NCI-H187 treated with DMSO at 0.1 percent for 48 hours (cell line): Measurements from ENCODE around the gene SLC15A4.
"Not testable (repeated sequence)": the region's sequence is repeated elsewhere in the genome, so short reads cannot be mapped to it uniquely, and the experiment has no call there.

Experiments
- DNase-seq: peaks from one replicate; lab custom pipeline; 2025; lab: John Stamatoyannopoulos, UW

Gene SLC15A4

DNA sequence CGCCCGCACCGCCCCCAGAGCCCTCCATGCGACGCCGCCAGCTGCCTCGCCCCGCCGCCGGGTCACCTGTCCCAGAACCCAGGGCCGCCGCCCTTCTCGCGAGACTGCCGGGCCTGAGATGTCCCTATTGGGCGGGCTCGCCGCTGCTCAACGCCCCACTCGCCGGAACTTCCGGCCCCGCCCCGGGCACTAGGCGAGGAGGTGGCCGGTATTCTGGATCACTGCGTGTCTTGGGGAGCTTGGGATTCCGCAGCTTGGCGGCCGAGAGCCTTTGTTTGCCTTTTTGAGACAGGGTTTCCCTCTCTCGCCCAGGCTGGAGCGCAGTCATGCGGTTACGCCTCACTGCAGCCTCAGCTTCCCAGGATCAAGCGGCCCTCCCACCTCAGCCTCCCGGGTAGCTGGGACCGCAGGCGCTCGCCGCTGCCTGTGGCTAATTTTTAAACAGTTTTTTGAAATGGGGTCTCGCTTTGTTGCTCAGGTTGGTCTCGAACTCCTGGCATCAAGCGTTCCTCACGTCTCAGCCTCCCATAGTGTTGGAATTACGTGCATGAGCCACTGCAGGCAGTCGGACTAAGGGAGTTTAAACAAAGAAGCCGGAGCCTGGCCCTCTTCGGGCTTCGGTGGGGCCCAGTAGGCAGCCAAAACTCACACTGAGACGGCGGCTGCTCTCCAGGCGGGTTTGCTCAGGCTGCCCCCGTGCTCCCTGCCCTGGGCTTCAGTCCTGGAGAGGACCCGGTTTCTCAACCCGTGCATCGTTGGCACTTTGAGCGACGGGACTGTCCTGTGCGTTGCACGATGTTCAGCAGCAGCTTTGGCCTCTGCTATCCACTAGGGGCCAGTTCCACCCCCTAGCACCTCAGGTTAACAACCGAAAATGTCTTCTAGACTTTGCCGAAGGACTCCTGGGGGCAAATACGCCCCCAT is at the start of gene SLC15A4:
TSS of gene SLC15A4 (minus strand) at position 43 of the 924 bp plus-strand sequence. CDS start at position 28, 15 bp downstream.
- DNase-seq, result peak; percentile 69

DNA sequence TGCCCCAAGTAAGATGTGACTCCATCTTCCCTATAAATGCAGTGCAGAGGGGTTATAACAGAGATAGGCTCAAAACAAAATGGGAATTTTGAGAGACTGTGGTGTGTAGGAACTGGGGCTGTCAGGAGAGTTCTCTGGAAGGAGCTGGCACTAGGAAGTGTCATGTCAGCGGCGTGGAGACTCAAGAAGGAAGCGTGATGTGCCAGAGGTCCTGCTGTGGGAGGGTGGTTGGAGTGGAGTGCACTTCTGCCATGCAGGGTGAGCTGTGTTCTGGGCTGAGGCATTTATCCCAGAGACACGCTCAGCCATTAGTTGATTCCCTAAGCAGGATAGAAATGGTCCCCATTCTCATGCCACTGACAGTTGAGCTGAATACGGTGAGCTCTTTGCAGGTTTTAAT is 48.5 kb upstream of the SLC15A4 start:
- DNase-seq, result no peak

DNA sequence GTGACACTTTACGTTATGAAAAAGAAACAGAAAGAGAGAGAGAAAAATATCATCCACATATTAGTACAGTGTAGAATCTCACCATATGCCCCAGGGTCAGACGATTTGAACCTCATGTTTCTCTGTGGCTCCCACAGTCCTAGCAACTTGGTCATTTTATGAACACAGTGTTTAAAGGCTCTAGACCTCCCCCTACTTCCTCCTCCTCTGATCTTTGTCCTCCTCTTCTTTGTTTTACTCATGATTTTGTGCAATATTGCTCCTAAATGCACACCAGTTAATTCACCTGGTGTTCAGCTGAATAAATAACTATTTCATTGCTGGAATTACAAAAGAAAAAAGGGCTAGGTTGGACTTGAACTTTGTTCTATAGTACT is 47.7 kb upstream of the SLC15A4 start:
- no peak for DNase-seq

DNA sequence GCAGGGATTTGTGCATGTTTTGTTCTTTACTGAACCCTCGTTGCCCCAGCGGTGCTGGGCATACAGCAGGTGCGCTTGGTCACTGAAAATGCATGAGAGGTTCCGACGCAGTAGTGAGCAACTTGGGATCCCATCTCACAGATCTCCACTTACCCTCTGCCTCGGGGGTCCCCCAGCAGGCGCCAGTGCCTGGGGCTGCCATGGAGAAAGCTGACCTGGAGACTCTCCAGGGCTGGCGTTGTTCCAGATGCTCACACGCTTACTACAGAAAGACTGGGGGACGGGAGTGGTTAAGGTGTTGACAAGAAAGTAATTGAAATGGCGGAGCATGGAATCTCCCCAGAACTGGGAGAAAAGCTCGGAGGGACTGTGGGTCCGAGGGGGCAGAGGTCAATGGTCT is 43.7 kb upstream of the SLC15A4 start:
- no peak for DNase-seq

DNA sequence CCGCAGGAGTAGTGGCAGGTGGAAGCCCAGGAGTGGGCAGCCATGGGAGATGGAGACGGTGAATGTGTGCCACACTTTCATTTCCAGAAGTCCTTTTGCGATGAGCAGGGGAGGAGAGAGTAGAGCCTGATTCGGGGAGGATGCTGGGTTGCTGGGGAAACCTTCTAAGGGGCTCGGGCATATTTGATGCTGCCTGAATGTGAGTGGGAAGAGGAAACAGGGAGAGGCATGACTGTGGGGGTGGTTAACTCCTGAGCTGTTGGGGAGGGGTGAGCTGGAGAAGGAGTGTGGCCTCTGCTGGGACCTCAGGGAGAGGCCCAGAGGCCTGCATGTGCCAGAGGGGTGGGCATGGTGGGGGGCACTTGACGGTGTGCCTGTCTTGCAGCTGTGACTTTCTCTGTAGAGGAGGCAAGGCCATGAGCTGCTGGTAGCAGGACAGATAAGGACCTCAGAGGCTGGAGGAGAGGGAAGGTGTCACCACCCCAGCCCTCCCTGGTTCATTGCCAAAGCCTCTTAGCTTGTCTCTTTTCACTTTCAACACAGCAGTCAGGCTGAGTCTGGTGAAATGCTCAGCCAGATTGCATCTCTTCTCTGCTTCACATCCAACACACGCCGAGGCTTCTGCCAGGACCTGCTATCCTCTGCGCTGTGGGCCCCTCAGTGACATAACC is 40.9 kb upstream of the SLC15A4 start:
- DNase-seq, result no peak

DNA sequence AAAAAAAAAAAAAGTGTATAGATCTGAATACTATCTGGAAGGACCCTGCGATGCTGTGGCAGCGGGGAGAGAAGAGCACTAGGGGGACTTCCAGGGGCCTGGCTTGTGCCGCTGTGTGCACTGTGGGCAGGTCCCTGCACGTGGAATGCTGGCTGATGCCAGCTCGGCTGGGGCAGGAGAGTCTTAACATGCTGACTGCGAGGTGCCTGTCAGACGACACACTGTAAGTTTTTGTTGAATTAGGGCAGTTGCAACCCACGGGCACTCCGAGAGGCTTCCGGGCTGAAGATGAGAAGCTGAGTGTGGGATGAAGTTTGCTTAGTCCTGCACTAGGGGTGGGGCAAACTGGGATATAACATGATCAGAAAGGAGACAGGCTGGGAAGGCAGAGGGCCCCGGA is 40.2 kb upstream of the SLC15A4 start:
- no peak for DNase-seq

DNA sequence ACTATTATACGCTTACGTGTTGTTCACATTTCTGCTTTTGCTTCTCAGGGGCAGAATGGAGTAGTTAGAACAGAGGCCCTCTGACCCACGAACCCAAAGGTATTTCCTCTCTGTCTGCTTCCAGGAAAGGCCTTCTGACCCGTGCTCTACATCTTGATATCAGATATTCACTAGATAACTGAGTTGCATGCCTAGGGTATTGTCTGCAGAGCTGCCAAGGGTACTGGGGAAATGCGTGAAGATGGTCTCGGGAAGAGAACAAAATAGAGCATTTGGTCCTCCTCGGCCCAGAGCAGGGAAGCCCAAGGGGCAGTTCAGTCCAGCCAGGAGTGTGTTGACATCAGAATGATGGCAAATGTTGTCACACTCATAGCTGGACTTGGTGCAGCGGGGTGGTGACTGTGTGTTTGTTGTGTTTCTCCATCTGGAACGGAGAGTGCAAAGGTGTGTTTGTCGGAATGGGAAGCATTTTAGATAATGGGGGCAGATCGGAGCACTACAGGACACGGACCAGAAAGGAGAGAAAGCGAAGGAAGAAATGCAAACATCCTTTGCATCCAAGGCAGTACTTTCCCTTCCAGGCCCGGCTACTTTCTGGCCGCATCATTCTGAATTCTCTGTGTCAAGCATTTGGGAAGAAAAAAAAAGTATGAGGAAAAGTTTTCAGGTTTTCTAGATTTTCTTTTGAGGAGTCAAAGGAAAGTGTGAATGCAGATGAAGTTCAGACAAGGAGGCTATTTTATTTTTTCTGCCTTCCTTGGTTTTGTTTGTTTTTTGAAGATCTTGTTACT is 37.7 kb upstream of the SLC15A4 start:
- DNase-seq, result no peak

DNA sequence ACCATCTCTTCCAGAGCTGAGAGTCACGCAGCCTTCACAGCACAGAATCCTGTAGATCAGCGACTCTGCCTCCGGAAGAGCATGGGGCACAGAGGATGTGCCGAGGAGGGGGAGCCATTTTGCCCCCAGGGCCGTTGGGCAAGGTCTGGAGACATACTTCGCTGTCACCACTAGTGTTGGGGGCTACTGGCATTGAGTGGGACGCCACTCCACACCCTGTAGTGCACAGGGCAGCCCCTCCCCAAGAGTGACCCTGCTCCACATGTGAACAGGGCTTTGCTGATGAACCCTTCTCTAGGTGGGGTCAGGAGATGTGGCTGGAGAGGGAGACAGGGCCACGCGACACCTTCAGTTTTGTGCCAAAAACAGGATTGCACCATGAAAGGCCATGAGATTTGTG is 35.6 kb upstream of the SLC15A4 start:
- DNase-seq, result no peak

DNA sequence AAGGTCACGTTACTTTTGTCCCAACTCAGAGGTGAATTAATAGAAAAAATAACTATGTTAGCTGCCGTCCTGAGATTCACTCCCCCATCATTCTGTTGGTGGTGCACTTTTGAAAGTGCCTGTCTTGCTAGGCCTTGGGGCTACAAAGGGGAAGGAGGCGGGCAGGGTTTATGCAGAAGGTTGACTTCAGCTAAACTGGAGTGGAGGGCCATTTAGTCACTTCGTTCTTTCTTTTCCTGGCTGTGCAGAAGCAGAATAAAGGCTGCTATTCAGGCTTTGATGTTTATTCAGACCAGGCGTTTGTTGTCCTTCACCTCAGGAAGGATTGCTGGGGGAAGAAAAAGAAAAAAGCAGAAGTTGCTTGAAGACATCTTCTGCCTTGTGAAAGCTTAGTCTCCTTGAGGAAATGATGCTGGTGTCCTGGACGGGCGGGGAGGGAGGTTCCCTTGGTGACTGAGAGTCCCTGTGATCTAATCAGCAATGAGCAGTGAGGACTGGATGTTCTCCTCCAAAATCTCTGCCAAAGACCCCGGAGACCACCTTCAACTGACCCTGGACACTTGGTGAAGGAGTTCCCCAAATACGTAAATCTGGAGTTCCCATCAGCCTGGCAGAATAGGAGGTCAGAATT is 33.5 kb upstream of the SLC15A4 start:
- no peak for DNase-seq

DNA sequence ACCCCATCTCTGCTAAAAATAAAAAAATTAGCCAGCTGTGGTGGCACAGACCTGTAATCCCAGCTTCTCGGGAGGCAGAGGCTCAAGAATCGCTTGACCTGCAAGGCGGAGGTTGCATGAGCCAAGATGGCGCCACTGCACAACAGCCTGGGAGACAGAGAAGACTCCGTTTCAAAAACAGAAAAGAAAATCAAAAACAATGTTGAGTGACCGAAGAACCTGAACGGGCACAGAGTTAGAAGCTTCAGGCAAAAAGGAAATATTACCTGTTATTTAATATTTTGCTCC is 33.0 kb upstream of the SLC15A4 start:
- no peak for DNase-seq

DNA sequence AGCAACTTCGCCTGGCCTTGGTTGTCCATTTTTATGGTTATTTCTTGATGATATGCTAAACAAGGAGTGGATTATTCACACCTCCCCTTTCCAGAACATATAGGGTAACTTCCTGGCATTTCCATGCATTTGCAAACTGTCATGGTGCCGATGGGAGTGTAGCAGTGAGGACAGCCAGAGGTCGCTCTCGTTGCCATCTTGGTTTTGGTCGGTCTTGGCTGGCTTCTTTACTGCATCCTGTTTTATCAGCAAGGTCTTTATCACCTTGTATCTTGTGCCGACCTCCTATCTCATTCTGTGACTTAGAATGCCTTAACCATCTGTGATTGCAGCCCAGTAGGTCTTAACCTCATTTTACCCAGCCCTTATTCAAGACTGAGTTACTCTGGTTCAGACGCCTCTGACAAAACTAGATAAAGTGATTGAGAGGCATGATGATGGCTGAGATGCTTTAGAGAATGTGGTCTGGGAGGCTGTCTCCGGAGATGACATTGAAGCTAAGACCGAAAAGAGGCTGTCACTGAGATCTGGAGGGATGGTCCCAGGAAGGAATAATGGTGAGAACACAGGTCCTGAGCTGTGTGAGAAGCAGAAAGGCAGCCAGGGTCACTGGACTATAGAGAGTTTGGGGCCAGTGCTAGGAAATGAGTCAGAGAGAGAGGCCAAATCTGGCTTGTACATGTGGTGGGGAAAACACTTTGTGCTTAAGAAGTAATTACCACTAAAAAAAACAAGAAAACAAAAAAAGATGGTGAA is 32.5 kb upstream of the SLC15A4 start:
- no peak for DNase-seq

DNA sequence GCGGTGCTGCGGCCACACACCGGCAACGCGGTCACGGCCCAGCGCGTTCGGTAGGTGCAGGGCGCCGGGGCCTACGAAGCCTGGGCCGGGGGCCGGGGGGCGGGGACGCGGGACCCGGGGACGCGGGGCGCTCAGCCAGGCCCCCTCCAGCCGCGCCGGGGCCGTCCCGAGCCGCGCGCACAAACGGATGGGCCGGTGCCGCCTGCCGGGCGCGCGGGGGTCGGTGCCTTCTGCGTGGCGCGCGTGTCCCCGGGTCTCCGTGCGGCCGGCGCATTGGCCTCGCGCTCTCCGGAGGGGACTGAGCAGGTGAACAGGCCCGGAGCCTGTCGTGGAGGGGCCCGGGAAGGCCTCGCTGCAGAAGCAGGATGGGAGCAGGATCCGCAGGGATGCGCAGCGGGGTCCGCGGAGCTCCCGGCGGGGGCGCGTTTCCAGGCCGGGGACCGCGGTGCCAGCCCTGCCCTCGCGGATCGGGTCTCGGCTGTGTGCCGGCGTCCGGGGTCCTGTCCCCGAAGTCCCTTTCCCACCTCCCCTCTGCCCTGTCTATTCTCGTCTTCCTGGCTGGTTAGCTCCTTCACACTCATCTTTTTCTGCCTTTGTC is 29.9 kb upstream of the SLC15A4 start:
- no peak for DNase-seq

DNA sequence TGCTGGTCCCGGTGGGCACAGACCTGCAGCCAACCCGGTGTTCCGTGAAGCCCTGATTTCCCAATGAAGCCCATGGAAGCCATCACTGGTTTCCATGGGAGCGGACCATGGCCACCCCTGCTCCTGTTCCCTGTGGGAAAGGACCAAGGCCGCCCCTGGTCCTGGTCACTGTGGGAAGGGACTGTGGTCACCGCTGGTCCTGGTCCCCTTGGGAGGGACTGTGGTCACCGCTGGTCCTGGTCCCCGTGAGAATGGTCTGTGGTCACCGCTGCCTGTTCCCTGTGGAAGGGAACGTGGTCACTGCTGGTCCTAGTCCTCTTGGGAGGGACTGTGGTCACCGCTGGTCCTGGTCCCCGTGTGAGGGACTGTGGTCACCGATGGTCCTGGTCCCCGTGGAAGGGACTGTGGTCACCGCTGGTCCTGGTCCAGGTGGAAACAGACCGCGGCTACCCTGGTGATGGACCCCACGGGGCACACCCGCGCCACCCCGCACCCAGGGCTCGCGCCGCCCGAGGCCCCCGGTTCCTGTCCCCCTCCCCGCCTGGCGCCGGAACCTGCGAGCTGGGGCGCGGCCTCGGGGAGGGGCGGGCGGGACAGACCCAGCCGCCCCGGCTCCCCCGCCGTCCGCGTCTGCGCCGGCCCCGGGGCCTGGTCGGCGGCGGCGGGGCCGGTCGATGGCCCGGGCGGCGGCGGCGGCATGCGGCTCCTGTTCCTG is 29.3 kb upstream of the SLC15A4 start, which contains the start of gene GLT1D1:
TSS of gene GLT1D1 (plus strand) at position 594 of the 715 bp plus-strand sequence. CDS start at position 698, 104 bp downstream.
- no peak for DNase-seq

DNA sequence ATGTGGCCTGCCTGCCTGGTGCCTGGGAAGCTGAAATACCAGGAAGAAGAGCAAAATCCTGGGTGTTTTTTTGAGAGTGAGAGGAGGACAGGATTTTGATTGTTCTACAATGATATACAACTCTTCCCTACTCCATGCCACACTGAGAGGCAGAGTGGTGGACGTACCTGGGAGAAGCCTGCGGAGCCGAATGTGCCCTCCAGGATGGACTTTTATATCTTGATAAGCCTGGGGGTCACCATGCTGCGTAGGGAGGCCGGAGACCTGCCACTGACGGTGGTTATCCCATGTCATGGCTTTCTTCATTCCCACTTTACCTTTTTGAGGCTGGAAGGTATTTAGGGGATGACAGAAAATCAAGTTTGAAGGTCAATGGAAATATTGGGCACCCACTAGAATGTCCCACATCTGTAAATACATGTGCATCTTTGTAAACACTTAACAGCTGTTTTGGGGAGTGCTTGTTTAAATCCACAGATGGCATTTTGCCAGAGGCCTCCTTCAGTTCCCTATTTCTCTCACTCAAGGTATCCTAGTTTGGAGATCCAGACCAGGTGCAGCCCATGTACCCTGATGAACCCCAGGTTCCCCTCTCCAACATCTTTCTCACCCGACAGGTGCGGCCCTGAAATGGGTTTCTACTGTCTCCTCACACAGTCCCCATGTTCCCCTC is 28.4 kb upstream of the SLC15A4 start:
- DNase-seq, result no peak

DNA sequence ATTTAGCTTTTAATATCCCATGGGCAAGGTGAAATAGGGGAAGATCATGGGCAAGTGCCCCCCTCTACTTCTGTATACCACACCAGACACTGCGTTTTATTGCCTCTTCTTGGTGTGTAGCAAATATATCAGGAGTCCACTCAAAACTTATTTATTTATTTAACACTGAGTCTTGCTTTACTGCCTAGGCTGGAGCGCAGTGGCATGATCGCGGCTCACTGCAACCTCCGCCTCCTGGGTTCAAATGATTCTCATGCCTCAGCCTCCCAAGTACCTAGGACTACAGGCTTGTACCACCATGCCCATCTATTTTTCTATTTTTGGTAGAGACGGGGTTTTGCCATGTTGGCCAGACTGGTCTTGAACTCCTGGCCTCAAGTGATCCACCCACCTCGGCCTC is 27.7 kb upstream of the SLC15A4 start:
- not testable (repeated sequence) for DNase-seq

DNA sequence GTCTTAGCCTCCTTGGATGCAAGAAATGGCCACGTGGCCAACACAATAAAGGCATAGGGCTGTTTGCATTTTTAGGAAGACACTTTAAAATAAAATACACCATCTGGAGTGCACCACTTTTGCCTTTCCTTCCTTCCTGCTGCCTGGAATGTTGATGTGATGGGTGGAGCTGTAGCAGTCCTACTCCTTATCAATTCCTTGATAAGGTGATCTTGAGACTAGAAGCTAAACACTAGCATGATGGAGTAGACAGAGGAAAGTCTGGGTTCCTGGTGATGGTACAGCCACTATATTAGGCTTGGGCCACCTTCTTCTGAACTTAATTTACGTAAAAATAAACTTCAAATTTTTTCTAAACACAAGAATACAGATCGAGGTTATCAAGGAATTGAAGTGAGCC is 26.6 kb upstream of the SLC15A4 start:
- DNase-seq, result no peak

DNA sequence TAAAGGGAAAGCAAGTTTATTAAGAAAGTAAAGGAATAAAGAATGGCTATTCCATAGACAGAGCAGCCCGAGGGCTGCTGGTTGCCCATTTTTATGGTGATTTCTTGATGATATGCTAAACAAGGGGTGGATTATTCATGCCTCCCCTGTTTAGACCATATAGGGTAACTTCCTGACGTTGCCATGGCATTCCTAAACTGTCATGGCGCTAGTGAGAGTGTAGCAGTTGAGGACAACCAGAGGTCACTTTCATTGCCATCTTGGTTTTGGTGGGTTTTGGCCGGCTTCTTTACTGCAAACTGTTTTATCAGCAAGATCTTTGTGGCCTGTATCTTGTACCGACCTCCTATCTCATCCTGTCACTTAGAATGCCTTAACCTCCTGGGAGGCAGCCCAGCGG is 26.0 kb upstream of the SLC15A4 start:
- DNase-seq, result not testable (repeated sequence)

DNA sequence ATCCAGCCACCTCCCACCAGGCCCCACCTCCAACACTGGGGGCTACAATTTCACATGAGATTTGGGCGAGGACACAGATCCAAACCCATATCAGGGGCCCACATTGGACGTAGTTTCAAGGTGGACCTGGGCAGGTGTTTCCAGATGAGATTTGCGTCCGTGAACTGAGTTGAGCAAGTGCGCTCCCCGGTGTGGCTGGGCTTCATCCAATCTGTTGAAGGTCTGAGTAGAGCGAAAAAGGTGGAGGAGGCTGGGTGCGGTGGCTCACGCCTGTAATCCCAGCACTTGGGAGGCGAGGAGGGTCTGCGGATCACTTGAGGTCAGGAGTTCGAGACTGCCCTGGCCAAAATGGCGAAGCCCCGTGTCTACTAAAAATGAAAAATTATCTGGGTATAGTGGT is 24.6 kb upstream of the SLC15A4 start:
- no peak for DNase-seq

DNA sequence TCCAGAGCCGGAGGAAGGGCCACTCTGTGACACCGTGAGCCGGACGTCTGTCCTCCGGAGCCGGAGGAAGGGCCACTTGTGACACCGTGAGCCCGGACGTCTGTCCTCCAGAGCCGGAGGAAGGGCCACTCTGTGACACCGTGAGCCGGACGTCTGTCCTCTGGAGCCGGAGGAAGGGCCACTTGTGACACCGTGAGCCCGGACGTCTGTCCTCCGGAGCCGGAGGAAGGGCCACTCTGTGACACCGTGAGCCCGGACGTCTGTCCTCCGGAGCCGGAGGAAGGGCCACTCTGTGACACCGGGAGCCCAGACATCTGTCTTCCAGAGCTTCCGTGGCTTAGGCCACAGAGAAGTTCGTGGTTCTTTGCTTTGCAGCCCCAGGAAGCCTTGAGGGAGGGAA is 22.9 kb upstream of the SLC15A4 start:
- DNase-seq, result not testable (repeated sequence)
